ENCODE measurements around the gene DPH1.

DPH1 gene

GRCh38 chr17:2015314-2015713 lies 14.6 kb upstream of the DPH1 start:
- ChIA-PET POLR2A (no interaction called here), CTCF (no interaction called here)
- no peak for DNase-seq (ENCODE audit: extremely low spot score)

DNA sequence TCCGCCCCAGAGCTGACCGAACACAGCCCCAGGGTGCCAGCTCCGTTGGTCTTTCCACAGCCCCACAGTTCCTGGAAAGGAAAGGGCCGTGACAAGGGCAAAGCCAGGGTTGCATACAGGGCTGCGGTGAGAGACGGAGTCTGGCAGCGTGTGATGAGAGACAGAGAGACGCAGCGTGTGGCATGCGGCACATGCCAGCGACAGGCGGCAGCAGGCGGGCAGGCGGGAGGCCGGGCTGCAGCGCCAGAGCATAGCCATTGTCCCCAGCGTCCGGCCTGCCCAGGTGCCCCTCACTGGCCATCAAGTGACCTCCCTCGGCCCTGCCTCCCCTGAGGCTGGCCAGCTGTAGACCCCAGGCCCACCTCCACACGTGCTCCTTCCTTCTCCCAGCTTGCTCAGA lies 13.5 kb upstream of the DPH1 start:
- TF ChIP-seq ZNF384 (IDR thresholded peaks at IDR 0.05) (no peak), CTBP1 (IDR thresholded peaks at IDR 0.05; ENCODE audit: borderline replicate concordance) (no peak)
- no peak for DNase-seq (ENCODE audit: extremely low spot score)
- ChIA-PET POLR2A (no interaction called here), CTCF (no interaction called here)

More at GRCh38 chr17:2015314-2015713, 14.6 kb upstream of the DPH1 start:
- TF ChIP-seq FOXA1 (IDR thresholded peaks at IDR 0.05) (no peak), ARNT (IDR thresholded peaks at IDR 0.05) (no peak), TARDBP (IDR thresholded peaks at IDR 0.05) (no peak), NFRKB (IDR thresholded peaks at IDR 0.05) (no peak), BHLHE40 (IDR thresholded peaks at IDR 0.05; ENCODE audit: borderline replicate concordance) (no peak), SUZ12 (IDR thresholded peaks at IDR 0.05) (no peak), L3MBTL2 (conservative IDR thresholded peaks at IDR 0.05) (no peak), SP1 (IDR thresholded peaks at IDR 0.05) (no peak), LEF1 (IDR thresholded peaks at IDR 0.05; ENCODE audit: borderline replicate concordance) (no peak), HDGF (IDR thresholded peaks at IDR 0.05; ENCODE audit: borderline replicate concordance) (no peak), FOXK2 (IDR thresholded peaks at IDR 0.05) (no peak), FOXM1 (IDR thresholded peaks at IDR 0.05; ENCODE audit: borderline replicate concordance) (no peak), CTBP1 (IDR thresholded peaks at IDR 0.05; ENCODE audit: borderline replicate concordance) (no peak), ELF4 (IDR thresholded peaks at IDR 0.05) (no peak)
- TF ChIP-seq, protein P1, sequence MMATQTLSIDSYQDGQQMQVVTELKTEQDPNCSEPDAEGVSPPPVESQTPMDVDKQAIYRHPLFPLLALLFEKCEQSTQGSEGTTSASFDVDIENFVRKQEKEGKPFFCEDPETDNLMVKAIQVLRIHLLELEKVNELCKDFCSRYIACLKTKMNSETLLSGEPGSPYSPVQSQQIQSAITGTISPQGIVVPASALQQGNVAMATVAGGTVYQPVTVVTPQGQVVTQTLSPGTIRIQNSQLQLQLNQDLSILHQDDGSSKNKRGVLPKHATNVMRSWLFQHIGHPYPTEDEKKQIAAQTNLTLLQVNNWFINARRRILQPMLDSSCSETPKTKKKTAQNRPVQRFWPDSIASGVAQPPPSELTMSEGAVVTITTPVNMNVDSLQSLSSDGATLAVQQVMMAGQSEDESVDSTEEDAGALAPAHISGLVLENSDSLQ (IDR thresholded peaks at IDR 0.05), result no peak

DNA sequence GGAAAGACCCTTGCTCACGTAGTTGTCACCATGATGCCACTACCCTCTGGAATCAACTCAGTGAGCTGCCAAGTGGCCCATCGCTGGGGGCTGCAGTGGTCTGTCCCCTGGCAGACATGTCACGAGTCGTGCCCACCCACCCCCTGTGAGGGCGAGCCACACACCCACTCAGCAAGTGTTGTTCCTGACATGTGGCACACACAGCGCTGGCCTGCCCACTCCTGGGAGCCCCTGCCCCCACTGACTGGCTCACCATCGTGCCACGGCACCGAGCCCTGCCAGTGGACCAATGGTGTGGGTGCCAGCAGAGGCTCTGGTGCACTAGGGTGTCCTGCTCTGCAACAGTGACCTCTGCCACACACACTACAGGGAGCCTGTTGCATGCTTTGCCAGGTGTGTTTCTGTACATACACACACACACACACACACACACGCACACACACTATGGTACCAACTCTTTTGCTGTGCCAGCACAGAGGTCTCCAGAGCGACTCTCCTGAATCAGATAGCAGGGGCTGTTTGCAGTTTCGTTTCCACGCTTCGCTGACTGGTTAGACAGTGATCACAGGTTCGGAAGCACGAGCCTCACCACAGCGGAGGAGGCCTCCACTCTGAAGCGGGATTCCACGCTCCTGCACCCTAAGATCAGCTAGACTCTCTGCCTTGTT lies 12.5 kb upstream of the DPH1 start:
- TF ChIP-seq HDGF (IDR thresholded peaks at IDR 0.05; ENCODE audit: borderline replicate concordance), result no peak
- TF ChIP-seq, protein P1 (IDR thresholded peaks at IDR 0.05), result no peak
- no peak for TF ChIP-seq BHLHE40 (IDR thresholded peaks at IDR 0.05; ENCODE audit: borderline replicate concordance)
- TF ChIP-seq CTBP1 (IDR thresholded peaks at IDR 0.05; ENCODE audit: borderline replicate concordance), result no peak
- no peak for TF ChIP-seq SUZ12 (IDR thresholded peaks at IDR 0.05)
- TF ChIP-seq FOXM1 (IDR thresholded peaks at IDR 0.05; ENCODE audit: borderline replicate concordance), result no peak
- no peak for TF ChIP-seq L3MBTL2 (conservative IDR thresholded peaks at IDR 0.05)
- no peak for TF ChIP-seq ZNF384 (IDR thresholded peaks at IDR 0.05)
- no peak for TF ChIP-seq LEF1 (IDR thresholded peaks at IDR 0.05; ENCODE audit: borderline replicate concordance)
- no peak for TF ChIP-seq NFRKB (IDR thresholded peaks at IDR 0.05)
- TF ChIP-seq ELF4 (IDR thresholded peaks at IDR 0.05), result no peak
- TF ChIP-seq TARDBP (IDR thresholded peaks at IDR 0.05), result no peak
- no peak for TF ChIP-seq FOXA1 (IDR thresholded peaks at IDR 0.05)
- DNase-seq (ENCODE audit: extremely low spot score), result no peak
- POLR2A ChIA-PET, result no interaction called here
- CTCF ChIA-PET, result no interaction called here

DNA sequence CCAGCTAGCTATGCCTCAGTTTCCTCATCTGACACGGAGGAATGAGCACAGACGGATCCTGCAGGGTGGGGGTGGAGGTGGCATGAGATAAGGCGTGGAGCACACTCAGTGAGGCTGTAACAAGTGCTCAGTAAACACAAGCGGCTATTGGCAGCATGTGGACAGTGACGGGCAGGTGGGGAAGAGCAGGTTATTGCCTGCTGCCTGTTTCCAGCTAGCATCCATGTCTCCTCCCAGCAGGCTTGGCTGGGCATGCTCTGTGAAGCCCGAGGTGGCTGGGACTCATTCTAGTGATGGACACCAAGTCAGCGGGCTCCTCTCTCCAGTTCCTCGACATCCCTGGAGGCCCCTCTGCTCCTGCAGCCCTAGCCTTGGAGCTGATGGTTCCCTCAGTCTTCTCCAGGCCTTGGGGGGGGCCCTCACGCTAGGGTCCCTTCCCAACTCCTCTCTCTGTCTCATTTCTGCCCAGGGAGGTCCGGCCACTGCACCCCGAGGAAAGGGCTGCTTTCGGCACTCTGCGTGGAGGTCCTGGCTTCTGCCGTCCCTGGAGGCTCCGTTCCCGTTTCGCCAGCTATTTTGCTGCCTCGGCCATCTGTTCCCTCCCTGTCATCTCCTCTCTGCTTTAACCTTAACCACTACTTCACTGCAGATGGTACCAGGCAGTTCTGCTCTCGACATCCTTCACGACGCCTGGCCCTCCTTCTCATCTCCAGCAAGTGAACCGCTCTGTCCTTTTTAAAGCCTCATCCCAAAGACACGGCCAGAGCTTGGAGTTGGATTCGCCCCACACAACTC lies 11.0 kb upstream of the DPH1 start:
- TF ChIP-seq TARDBP (IDR thresholded peaks at IDR 0.05) (no peak), ELF4 (IDR thresholded peaks at IDR 0.05) (no peak), HDGF (IDR thresholded peaks at IDR 0.05; ENCODE audit: borderline replicate concordance) (no peak), NFRKB (IDR thresholded peaks at IDR 0.05) (no peak)
- POLR2A ChIA-PET, result interaction anchor here (1.3 to 1.4 kb wide), 2 partner anchors 19 to 23 kb away, joined by 3 read pairs; no protein-coding TSS in a partner anchor
- DNase-seq (ENCODE audit: extremely low spot score), result no peak
- CTCF ChIA-PET, result no interaction called here

DNA sequence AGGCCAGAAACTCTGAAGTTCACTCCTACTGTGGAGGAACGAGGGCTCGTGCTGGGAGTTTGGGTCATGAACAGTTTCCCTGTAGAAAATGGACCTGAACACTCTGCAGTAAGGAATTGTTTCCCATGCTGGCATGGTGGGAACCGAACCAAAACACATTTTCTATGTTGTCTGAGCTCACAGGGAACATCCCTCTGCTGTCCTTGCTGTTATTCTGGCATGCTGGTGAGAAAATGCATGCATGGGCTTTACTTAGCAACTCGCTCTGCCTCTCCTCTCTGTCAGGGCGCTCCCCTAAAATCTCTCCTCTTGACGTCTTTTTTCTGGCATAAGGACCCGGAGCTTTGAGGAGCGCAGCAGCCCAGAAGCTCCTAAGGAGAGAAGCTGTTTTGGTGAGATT lies 10.2 kb upstream of the DPH1 start:
- TF ChIP-seq L3MBTL2 (conservative IDR thresholded peaks at IDR 0.05) (no peak), ZNF384 (IDR thresholded peaks at IDR 0.05) (no peak), HDGF (IDR thresholded peaks at IDR 0.05; ENCODE audit: borderline replicate concordance) (no peak), BHLHE40 (IDR thresholded peaks at IDR 0.05; ENCODE audit: borderline replicate concordance) (no peak), CTBP1 (IDR thresholded peaks at IDR 0.05; ENCODE audit: borderline replicate concordance) (no peak), FOXA1 (IDR thresholded peaks at IDR 0.05) (no peak), TARDBP (IDR thresholded peaks at IDR 0.05) (no peak)
- TF ChIP-seq, protein P1 (IDR thresholded peaks at IDR 0.05), result no peak
- DNase-seq (ENCODE audit: extremely low spot score), result no peak
- CTCF ChIA-PET, result no interaction called here
- POLR2A ChIA-PET, result interaction anchor here (1.0 to 1.3 kb wide), 2 partner anchors 21 to 24 kb away, joined by 3 read pairs; no protein-coding TSS in a partner anchor

DNA sequence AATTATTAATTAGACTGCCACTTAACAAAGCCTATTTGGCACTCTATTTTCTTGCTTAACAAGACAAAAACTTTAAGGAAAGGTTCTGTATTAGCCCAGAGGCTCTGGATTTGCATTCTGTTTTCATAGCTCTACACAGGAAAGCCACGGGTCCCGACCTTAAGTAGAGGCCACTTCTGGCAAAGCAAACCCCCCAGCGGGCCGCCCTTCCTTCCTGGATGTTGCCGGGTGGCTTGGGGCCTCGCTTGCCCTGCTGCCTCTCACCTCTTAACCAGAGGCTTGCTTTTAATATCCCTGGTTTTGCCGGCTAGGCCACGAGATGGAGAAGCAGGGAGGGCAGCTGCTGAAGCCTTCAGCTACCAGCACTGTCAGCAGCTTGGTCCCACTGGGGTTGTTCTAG lies 9.2 kb upstream of the DPH1 start:
- ChIA-PET POLR2A (interaction anchor here (0.9 to 1.0 kb wide), 2 partner anchors 22 to 94 kb away, joined by 3 read pairs; no protein-coding TSS in a partner anchor), CTCF (interaction anchor here (0.6 kb wide), 2 partner anchors 27 to 203 kb away, joined by 3 read pairs; no protein-coding TSS in a partner anchor)
- TF ChIP-seq HDGF (IDR thresholded peaks at IDR 0.05; ENCODE audit: borderline replicate concordance), result no peak
- TF ChIP-seq ZNF384 (IDR thresholded peaks at IDR 0.05), result no peak
- TF ChIP-seq L3MBTL2 (conservative IDR thresholded peaks at IDR 0.05), result no peak
- no peak for TF ChIP-seq SUZ12 (IDR thresholded peaks at IDR 0.05)
- no peak for TF ChIP-seq ARNT (IDR thresholded peaks at IDR 0.05)
- TF ChIP-seq SP1 (IDR thresholded peaks at IDR 0.05), result no peak
- TF ChIP-seq NFRKB (IDR thresholded peaks at IDR 0.05), result no peak
- no peak for TF ChIP-seq ELF4 (IDR thresholded peaks at IDR 0.05)
- TF ChIP-seq, protein P1 (IDR thresholded peaks at IDR 0.05), result no peak
- no peak for TF ChIP-seq BHLHE40 (IDR thresholded peaks at IDR 0.05; ENCODE audit: borderline replicate concordance)
- no peak for TF ChIP-seq FOXA1 (IDR thresholded peaks at IDR 0.05)
- TF ChIP-seq CTBP1 (IDR thresholded peaks at IDR 0.05; ENCODE audit: borderline replicate concordance), result no peak
- no peak for TF ChIP-seq LEF1 (IDR thresholded peaks at IDR 0.05; ENCODE audit: borderline replicate concordance)
- no peak for TF ChIP-seq TARDBP (IDR thresholded peaks at IDR 0.05)
- TF ChIP-seq FOXM1 (IDR thresholded peaks at IDR 0.05; ENCODE audit: borderline replicate concordance), result no peak
- no peak for TF ChIP-seq FOXK2 (IDR thresholded peaks at IDR 0.05)
- DNase-seq (ENCODE audit: extremely low spot score), result no peak

Data from HEK293T (cell line).